Left colon (tissue), 2 donors: Measurements from ENCODE around the gene PSTPIP2. TPM values are rescaled to one million over a fixed set of nuclear protein-coding genes. Genes with fewer than 3 reads are reported as not detected.

Experiments used
- ATAC-seq: fragments of 200-7000 bp; cut with Tn5 transposase; one replicate; pipeline ENCODE4 v1.9.1; 2020; ENCODE audit warnings: mild to moderate bottlenecking, moderate library complexity
- DNase-seq, 2 donors: peaks; one replicate each; pipeline ENCODE4 v3.0.0-alpha.2; 2020
- intact Hi-C, 2 donors: fragments of 100-400 bp; cut with DNase I in 1 of 2; cut with micrococcal nuclease in 1 of 2; formaldehyde crosslinking; loops; one replicate each; pipeline versions ENCODE4 v1.11.2 to v1.14.0; 2022; cut with DNase I, micrococcal nuclease
- total RNA-seq, 2 donors: library from RNA; stranded (reverse); fragmentation: NEBNext Ultra II Directional; extraction: Animal tissue kit (Norgen Biotek cat#: 25700); gene quantifications; one replicate each; pipeline ENCODE4 v1.2.1, GENCODE V29; 2021
- donor health status: DM: no; HTN: no; CAD: no.
- donor health status: DM: yes; HTN: yes; CAD: no.

Gene PSTPIP2
- total RNA-seq, 2 donors from 2014 or later, result 3.7 to 7.4 TPM

DNA sequence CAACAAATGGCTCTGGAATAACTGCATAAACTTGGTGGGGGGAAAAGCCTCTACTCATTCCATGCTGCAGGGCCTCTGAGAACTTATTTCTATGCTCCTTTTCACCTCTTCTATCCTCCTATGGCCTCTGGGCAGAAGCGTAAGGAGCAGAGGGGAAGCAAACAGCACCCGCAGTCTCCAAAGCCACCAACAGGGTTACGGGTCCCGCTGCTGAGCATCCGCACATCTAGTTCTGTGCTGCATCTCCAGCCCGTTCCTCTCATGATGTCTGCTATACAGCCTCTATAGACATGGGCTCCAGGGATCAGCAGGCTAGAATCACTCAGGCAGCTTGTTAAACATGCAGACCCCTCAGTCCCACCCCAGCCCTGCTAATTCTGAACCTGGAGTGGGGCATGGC is 25.9 kb downstream of the PSTPIP2 start:
- no peak for DNase-seq
- no peak for ATAC-seq
- intact Hi-C loops, result no loop called here

DNA sequence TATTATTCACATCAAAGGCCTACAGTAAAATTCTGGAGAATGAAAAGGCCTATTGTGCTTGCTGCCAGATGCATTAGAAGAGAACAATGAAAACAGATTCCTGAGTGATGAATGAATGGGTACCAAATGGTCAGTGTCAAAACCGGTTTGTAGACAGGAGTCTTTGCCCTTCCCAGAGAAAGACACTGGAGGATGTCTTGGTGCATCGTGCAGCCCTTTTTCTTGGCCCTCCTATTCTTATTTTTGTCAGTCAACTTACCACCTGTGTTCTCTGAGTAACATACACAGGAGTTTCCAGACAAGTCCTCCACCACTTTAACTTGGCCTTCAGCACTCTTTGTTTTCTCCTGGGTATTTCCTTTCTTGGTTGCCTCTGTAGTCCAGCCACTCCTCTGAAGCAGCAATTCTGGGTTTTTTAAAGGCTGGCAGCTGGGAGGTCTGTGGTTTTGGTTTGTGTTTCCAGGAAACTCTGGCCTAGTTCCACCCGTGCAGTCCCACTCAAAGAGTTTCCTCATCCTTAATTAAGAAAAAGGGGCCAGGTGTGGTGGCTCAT is 29.4 kb downstream of the PSTPIP2 start:
- intact Hi-C loops, result no loop called here
- ATAC-seq (no peak), DNase-seq (no peak)

DNA sequence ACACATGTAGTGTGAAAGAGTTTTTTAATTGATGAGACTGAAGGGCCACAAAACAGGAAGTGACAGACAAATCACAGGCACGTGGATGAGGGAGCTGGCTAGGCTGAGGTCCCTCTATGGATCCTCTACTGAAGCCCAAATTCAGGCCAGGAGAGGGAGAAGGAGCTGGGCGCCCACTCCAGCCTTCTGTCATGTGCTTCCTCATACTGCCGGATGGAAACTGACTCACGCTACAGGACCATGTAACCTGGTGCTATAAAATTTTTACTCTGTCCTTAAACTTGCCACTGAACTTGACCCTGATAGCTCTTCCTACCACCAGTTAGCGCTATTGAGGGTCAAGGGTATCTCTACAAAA is 31.3 kb downstream of the PSTPIP2 start:
- no peak for DNase-seq
- no peak for ATAC-seq
- intact Hi-C loops, result no loop called here

DNA sequence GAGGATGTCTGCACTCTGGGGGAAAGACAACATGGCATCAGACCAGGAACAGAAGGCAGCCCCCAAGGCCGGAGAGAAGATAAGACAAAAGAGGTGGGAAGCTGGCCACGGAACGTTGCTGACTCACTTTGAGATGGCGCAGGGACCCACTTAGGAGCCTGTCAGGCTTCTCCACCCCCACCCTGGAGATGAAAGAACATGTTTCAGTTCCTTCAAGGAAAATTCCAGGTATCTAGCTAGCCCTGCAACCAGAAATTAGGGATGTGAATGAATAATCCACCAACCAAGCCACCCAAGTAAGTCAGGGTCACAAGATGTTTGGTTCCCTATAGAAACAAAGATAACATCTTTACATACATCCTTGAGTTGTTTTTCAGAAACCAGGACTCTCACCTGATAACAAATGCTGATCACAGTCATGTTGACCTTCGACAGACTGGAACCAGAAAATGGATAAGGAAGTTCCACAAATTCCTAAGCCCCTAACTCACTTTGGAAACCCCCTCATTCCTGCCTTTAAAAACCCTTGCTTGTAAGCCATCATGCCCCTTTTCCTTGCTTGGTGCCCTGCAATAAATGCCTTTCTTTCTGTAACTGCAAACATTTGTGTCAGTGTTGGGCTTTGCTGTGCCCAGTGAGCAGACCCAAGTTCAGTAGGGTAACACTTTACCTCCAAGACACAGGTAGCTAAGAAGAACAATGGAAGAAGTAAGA is 31.9 kb downstream of the PSTPIP2 start:
- DNase-seq (no peak), ATAC-seq (no peak)
- intact Hi-C loops, result no loop called here

DNA sequence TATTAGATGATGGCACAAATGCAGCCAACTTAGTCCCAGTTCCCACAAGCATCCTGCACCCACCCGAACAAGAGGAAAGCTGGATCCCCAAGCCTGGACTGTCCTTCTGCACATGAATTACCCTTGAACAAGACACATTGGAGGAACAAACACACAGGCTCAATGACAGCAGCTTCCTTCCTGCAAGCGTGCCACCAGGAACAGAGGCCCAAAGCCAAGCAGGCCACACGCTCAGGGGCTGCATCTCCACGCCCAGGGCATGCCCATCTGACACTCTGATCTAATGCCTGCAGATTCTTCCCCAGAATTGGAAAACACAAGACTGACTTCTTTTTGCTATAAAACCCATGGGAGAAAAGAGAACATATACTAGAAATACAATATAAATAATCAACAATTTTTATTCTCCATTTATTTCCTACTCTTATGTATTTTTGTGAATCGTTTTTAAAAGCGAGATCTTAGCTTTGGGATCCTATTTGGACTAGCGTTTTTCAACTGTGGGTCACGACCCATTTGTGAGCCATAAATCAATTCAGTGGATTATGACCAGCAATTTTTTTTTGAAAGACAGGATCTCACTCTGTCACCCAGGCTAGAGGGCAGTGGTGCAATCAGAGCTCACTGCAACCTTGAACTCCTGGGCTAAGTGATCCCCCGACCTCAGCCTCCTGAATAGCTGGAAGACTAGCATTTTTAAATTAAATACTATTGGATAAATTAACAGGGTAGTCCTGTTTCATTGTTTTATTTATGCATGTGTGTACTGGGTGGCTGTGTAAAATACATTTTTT is 34.4 kb downstream of the PSTPIP2 start:
- no peak for ATAC-seq
- DNase-seq, result no peak
- intact Hi-C loops, result no loop called here

DNA sequence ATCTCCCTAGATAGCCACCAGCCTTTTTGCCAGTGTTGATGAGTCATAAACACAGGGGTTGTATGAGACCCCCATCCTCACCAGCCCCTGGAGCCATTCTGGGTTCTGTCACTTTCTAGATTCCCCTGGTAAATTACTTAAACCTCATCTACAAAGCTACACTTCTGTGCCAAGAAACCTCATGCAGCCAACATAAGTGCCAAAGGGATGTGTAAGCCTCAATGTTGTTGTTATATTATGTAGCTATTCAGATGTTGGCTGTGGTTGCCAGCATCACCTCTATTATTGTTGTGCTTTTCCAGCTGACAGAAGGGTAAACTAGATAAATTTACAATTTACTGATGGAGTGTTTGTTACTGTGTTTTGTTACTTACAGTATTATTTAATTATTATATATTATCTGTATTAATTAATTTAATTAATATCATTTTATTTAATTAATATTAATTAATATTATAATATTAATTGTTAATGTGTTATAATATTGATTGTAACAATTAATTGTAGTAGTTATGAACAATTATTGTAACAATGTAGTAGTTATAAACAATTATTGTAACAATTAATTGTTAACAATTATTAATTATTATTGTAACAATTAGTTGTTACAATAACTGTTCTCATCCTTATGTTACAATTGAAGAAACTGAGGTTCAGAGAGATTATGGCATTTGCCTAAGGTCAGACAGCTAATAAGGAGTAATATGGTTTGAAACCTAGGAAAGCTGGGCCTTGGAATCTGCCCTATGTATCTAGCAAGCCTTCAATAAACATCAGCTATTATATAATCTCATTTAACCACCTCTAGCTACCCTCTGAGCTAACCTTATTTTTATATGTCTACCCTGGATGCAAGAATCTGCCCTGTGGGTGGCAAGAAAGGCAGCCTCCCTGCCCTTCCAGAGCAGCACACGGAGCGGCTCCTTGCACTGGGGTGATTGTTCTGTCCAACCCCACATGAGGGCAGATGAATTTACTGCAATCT is 36.1 kb downstream of the PSTPIP2 start:
- DNase-seq, result no peak
- intact Hi-C loops, result no loop called here
- no peak for ATAC-seq

DNA sequence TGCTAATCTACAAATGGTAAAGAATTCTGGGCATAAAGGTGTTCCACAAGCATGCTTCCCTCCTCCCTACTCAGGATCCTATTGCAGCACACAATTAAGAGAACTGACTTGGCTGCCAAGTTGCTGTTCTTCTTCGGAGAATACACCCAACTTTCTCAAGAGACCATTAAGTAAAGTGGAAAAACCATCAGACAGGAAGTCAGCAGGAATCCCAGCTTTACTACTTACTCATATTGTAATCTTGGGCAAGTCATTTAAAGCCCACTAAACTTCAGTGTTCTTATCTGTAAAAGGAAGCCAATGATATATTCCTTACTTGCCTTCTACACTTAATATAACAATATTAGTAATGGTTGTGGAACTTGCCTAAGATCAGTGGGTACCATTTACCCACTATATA is 37.8 kb downstream of the PSTPIP2 start:
- DNase-seq (no peak), ATAC-seq (no peak)
- intact Hi-C loops, result no loop called here

DNA sequence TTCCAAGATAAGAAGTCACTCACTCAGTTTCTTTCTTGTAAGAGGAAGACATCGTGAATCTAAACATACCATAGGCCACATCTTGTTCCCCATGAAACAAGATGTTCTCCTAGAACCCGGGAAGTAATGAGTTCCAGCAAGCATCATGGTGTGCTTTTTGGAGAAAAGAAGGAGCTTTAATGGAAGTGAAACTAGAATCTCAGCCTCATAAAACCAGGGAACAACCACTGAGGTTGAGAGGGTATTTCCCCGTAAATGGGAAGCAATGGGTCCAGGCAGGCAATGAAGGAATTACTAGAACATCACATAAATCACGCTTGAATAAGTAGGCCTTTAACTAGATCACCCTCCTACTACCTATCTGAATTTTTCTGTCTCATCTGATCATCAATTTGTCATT is 40.3 kb downstream of the PSTPIP2 start:
- ATAC-seq (no peak), DNase-seq (no peak)
- intact Hi-C loops, result no loop called here

DNA sequence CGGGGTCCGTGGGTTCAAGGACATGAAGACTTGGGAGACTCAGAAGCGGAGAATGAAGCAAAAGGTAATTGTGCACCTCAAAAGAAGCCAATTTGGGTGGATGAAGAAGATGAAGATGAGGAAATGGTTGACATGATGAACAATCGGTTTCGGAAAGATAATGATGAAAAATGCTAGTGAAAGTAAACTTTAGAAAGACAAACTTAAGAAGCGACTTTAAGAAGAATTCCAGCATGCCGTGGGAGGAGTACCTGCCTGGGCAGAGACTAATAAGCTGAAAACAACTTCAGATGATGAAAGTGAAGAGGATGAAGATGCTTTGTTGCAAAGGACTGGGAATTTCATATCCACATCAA is 43.5 kb downstream of the PSTPIP2 start:
- intact Hi-C loops, result no loop called here
- ATAC-seq (no peak), DNase-seq (no peak)

DNA sequence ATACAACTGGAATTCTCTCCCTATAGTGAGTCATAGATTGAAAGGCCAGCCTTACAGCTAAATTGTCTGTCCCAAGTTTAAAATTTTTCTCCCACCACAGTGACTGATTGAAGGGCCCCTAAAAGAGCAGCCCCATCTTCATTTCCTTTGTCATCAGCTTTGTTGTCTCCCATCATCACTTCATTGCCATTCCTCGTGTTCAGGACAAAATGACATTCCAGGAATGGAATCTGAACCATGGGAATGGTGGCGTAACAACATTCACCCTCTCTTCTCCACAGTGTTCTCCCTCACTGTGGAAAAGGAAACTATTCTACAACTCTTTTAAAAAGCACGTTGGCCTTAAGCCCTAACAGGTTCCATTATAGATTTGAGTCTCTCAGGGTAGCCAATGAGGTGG is 52.1 kb downstream of the PSTPIP2 start:
- DNase-seq (no peak), ATAC-seq (no peak)
- intact Hi-C loops, result no loop called here

DNA sequence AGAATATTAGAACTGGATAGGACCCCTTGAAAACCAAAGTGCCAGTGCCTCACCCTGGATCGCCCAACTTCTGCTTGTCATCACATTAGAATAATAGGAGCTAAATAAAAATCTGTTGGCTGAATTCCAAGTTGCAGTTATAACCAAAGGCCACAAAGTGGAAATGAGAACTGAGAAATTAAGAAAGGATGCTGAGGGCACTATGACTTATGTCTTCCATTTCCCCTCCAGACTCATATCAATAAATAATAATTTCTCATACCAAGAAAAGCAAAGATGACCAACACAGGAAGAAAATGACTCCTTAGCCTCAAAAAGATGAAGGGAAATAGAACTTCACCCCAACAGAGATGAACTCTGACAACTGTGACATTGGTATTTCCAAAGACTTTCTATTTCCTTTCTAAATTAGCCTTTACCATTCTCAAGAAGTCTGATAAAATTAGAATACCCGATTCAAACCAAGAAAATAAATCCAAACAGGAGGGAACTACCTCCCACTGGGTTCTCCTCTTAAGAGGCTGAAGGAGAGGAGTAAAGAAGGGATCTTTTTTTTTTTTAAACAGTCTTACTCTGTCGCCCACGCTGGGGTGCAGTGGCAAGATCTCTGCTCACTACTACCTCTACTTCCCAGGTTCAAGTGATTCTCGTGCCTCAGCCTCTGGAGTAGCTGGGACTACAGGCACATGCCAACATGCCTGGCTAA is 58.4 kb downstream of the PSTPIP2 start:
- DNase-seq, result no peak
- intact Hi-C loops, result no loop called here
- no peak for ATAC-seq

DNA sequence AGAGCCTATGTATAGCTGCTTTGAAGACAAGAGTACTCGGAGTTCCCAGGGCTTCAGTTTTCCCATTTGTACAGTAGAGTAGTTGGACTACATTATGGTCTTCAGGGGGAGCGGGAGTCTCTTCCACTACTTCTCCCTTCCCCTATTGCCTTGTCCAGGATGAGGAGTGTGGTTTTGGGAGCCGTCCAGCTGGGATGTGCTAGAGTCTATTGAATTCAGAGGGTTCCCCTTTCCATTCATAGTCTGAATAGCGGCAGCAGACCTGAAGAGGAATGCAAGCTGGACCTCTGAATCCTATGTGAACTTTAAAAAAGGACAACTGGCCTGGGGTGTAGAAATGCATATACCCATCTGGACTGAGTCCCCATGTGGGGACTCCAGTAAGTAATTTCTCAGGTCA is 61.4 kb downstream of the PSTPIP2 start:
- intact Hi-C loops, result no loop called here
- no peak for ATAC-seq

DNA sequence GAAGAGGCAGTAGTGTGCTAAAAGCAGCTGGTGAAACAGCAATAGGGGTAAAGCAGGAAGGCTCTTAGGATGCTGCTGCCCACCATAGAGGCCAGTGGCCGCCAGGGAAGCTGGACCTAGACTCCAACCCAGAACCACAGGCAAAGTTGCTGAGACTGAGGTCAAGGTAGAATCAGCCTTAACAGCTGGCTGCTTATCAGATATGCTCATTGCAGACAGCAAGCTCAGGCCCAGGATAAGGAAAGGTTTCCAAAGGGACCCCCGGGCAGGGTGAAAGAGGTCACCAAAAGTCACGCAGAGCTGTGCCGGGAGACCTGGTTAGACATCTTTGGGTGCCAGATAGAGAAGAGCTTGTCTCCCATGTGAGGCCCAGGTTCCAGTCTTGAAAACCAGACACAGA is 62.0 kb downstream of the PSTPIP2 start:
- intact Hi-C loops, result no loop called here
- no peak for ATAC-seq
- no peak for DNase-seq

More for the DNA sequence above, 61.4 kb downstream of the PSTPIP2 start:
- DNase-seq, result no peak

DNA sequence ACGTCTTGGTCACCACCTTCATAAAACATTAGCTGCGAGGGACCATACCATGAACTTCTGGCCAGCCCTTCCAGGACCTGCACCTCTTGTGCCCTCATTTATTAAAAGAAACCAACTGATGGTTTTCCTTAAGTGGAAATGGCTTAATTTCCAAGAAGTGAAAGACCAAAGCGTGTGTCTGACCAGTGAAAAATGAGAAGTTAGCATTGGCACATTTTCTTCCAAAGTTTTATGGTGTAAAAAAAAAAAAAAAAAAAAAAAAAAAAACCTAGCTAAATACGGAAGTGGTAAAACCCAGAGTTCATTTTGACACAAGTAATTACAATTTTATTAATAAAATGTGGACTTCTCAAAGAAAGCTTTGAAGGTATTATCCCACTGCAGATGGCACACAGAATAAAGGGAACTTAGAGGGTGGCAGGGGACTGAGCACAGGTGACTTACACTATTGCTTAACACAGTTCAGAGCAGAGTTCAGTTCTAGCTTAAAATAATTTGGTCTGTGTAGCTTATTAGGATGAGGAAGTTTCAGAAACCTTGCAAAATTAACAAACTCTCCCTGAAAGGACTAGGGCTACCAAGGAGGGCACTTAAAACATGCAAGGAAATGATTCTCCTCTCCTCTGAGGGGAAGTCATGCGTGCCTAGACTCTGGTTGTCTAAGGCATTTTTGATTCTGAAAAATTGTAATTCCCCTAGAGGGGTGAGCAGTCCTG is 62.8 kb downstream of the PSTPIP2 start:
- no peak for DNase-seq
- intact Hi-C loops, result no loop called here
- no peak for ATAC-seq

DNA sequence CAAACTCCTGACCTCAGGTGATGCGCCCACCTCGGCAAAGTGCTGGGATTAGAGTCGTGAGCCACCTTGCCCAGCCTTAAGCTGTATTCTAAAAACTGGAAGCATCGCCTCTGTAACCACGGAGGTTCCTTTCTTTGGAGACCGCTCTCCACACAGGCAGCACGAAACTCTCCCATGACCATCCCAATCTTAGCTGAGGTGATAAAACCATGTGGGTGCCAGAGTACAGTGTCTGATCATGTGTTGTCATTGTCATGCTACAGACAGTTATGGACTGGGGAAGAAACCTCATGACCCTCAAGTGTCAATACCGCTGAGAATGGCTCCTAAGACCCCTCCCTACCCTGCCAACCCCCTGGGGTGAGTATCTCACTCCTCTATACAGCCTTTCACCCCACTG is 63.5 kb downstream of the PSTPIP2 start:
- intact Hi-C loops, result no loop called here
- no peak for ATAC-seq
- no peak for DNase-seq

DNA sequence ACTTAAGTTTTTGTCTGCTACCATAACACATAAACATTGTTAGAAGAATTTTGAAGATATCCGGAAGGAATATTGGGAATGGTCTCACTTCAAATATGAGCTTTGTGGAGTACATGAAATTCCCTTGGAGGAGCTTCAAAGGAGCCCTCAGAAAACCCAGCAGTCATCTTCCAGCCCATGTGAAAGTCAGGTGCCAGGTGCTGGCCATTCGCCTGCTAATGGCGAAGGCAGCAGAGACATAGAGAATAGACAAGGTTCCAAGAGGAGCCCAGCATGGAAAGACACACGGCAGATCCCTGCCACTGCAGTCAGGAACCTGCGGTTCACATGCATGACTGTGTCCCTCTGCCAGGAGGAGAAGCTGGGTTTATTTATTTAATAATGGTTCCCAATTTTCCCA is 64.9 kb downstream of the PSTPIP2 start:
- intact Hi-C loops, result no loop called here
- DNase-seq (no peak), ATAC-seq (no peak)

DNA sequence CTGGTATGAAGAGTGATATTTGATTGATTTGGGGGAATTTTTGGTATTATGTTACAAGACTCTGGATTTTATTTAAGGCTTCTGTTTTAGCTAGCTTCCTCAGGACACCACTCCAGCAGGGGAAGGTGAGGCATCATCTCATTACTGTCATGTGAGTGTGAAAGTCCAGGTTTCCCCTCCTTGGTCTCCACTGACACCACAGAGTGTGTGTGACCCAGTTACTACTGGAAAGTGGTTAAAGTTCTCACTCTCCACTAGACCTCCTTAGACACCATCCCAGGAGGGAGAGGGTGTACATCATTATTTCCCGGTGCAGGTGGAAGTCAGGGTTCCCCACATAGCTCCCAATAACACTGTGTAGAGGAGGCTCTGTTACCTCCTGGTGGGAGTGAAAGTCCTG is 69.1 kb downstream of the PSTPIP2 start:
- ATAC-seq, result no peak
- no peak for DNase-seq
- intact Hi-C loops, result no loop called here

DNA sequence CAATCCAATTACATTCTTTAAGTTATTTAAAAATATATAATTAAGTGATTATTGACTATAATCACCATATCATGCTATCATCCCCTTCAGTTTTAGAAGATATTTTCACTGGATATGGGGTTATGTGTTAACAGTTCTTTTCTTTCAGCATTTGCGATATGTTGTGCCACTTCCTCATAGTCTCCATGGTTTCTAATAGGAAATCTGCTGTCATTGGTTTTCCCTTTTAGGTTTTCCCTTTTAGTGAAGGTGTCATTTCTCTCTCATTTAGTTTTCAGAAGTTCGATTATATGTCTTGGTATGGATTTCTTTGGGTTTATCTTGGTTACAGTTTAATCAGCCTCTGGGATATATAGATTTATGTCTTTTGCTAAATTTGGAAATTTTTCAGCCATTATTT is 70.2 kb downstream of the PSTPIP2 start:
- DNase-seq, result no peak
- no peak for ATAC-seq
- intact Hi-C loops, result no loop called here
